GM21723 (cell line): Measurements from ENCODE around the gene PRPF6.
A peak's percentile ranks its signal among the peaks of the same experiment; 100 is the strongest.

Experiments
- ATAC-seq: cut with Tn5 transposase; IDR thresholded peaks from one replicate; pipeline ENCODE4 v1.9.1; 2021; ENCODE audit warnings: mild to moderate bottlenecking, moderate library complexity; ENCODE audit not compliant: unreplicated experiment

The PRPF6 gene

GRCh38 chr20:64073476-64074183 lies 92.7 kb downstream of the PRPF6 start:
- ATAC-seq, result no peak

GRCh38 chr20:64074184-64074789 lies 93.4 kb downstream of the PRPF6 start:
- no peak for ATAC-seq

GRCh38 chr20:64074963-64075362 lies 94.0 kb downstream of the PRPF6 start:
- no peak for ATAC-seq

- ATAC-seq, result no peak
Measured at GRCh38 chr20:64075556-64075955, 94.6 kb downstream of the PRPF6 start.

- no peak for ATAC-seq
Measured at GRCh38 chr20:64076061-64076997, 95.4 kb downstream of the PRPF6 start.

DNA sequence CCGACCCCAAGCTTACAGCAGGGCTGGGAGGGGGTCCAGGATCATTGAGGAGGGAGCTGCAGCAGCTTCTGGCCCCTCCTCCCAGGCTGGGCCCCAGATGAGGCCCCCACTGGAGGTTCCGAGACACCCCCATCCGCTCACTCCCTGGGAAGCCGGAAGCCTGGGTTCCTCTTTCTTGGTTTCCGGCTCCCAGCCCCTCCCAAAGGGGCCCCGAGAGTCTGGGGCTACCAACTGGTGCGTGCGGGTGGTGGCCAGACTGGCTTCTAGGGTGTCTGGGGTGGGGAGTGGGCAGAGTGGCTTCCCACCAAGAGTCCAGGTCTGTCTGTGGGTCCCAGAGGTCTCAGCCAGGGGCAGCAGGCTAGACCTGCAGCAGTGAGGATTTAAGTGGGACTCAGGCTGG lies 96.2 kb downstream of the PRPF6 start:
- peak; percentile 35 for ATAC-seq

GRCh38 chr20:64077541-64077875 lies 96.6 kb downstream of the PRPF6 start:
- no peak for ATAC-seq

GRCh38 chr20:64077876-64078551 lies 97.1 kb downstream of the PRPF6 start:
- ATAC-seq, result no peak

GRCh38 chr20:64078934-64079272 lies 98.0 kb downstream of the PRPF6 start:
- no peak for ATAC-seq

DNA sequence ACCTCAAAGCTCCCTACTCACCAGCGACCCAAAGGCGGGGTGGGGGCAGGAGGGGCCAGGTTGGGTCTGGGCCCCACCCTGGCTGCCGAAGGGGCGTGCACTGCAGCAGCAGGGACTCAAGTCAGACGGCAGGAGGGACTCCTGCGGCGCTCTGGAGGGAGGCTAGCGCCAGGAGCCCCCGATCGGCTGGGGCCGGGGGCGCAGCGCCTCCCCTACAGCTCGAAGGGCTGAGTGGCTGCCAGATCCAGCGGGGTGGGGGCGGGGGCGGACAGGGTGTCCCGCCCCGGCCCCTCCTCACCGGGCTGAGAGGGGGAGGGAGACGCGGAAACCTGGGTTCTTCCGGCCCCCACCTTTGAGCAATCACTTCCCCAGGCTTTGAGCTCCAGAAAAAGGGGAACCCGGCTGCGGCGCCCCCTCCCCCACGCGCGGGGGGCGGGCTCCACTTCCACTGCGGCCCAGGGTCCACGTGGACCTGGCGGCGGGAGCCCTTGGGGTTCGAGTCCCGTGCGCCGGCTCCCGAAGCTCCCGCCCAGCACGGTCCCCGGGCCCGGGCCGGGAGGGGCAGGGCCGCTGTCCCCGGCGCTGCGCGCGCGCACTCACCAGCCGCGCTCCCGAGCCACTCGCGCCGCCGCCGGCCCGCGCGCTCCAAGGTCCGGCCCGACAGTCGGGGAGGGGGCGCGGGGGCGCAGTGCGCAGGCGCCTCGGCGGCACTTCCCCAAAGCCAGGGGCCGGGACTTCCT lies 98.5 kb downstream of the PRPF6 start, which contains the start of gene RGS19:
Gene RGS19 (minus strand): TSS at position 246 of the 740 bp plus-strand sequence. CDS start 2,632 bp downstream, outside the sequence.
- peak; percentile 39 for ATAC-seq

DNA sequence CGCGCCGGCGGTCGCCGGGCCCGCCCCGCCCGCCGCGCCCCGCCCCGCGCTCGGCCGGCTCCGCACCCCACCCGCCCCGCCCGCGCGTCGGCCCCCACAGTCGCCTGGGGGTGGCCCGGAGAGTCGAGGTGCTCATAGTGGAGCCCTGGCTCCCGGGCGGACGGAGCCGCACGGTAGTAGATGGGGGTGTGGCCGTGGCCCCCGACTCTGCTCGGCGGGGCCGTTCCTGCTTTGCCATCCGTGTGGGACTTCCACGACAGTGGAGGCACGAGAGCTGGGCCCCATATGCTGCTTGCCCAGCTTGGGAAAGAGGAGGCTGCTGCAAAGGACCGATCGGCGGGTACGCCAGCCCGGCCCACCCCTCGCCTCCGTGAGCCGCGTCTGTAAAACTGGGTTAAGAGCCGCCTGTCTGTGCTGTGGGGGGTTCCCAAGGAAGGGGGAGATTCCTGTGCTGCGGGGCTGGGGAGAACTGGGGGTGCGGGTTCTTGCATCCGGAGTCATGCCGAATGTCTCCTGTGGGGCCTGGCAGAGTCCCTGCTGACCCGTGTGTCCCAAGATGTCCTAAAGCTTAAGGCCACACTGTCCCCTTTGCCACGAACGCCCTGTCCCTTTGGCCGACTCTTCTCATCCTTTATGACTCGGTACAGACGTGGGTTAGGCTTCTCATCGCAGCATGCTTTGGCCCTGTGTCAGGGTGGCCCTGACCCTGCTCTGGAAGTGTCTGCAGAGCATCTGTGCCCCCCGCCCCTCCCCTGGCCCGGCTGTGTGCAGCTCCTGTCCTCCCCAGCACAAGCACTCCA lies 99.3 kb downstream of the PRPF6 start, which contains the start of gene OPRL1:
Gene OPRL1 (plus strand): TSS at position 70 of the 800 bp plus-strand sequence. CDS start 12,639 bp downstream, outside the sequence.
- no peak for ATAC-seq

GRCh38 chr20:64080813-64081623 lies 100.1 kb downstream of the PRPF6 start:
- no peak for ATAC-seq

DNA sequence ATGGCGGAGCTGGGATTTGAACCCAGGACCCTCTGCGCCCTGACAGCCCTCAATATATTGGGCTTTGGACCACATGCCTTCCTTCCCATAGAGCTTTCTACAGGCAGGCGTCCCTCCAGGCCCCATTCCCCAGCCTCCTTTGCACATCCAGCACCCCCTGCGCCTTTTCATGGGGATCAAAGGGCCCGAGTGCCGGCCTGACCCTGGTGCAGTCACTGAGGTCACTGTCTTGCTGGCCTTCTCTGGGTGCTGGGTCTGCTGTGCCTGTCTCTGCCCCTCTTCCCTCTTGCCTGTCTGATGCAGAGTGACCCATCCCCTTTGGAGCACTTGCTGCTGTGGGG lies 100.7 kb downstream of the PRPF6 start:
- no peak for ATAC-seq

DNA sequence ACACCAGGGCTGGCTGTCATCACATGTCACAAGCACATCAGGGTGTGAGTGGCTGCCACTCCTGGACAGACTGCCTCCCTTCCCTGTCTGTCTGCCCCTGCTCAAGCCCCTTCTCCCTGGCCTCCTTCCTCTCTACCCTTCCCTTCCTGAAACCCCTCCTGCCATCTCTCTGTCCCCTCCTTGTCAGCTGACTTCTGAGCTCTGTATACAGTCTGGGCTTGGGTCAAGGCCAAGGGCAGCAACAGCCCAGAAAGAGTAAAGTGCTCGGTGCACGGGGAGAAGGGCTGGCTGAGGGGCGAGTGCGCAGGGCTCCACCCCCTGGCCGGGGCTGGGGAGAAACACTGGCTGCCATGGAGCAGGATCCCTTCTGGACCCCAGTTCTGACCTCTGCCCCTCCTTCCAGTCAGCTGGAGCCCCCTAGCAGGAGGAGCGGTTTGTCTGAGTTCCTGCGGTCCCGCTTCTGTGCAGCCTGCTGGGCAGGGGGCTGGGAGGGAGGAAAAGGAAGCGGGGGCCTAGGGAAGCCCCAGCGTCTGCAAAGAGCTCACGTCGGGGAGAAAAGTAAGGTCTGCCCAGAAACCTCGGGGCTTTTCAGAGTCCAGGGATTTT lies 101.3 kb downstream of the PRPF6 start:
- no peak for ATAC-seq
